OCI-LY7 (cell line): ENCODE results near the gene GRIK1. TPM values are rescaled to one million over a fixed set of nuclear protein-coding genes. Genes with fewer than 3 reads are reported as not detected.

Source experiments
- BruUV-seq: library from RNA; stranded (reverse); fragments of 400-500 nt; replicated peaks from 2 replicates; lab custom pipeline; 2021; lab: Mats Ljungman, UMichigan
- CTCF ChIA-PET: fragments of 300-600 bp; sonication (Branson Sonifier 250); formaldehyde crosslinking; loops from one replicate; lab custom pipeline; 2022; ENCODE audit warnings: antibody characterized with exemption; ENCODE audit not compliant: unreplicated experiment; lab: Charles Lee
- POLR2A ChIA-PET: fragments of 300-600 bp; sonication (Branson Sonifier 250); formaldehyde crosslinking; loops from one replicate; lab custom pipeline; 2022; ENCODE audit warnings: antibody characterized with exemption; lab: Charles Lee
- DNase-seq: peaks from one replicate; pipeline ENCODE4 v3.0.0-alpha.2; 2015; ENCODE audit warnings: low spot score
- H2AFZ ChIP-seq: fragments of 200-600 bp; sonication (generic), shearing (Covaris generic); 2 replicates; pipeline ENCODE4 v1.6.1; 2014; ENCODE audit warnings: mild to moderate bottlenecking, antibody characterized with exemption, low read length, moderate library complexity
- H3K27ac ChIP-seq: fragments of 200-600 bp; sonication (generic); 2 replicates; pipeline ENCODE4 v1.5.1; 2014; ENCODE audit warnings: mixed run types, low read depth, mild to moderate bottlenecking, moderate library complexity, low read length, inconsistent platforms; ENCODE audit not compliant: poor library complexity, severe bottlenecking
- H3K36me3 ChIP-seq: fragments of 200-600 bp; sonication (generic); 2 replicates; pipeline ENCODE4 v1.6.1; 2014; ENCODE audit warnings: mild to moderate bottlenecking, antibody characterized with exemption, low read length, moderate library complexity, mixed read lengths; ENCODE audit not compliant: insufficient read depth
- H3K4me1 ChIP-seq: fragments of 200-600 bp; sonication (generic); 2 replicates; pipeline ENCODE4 v1.5.1; 2014; ENCODE audit warnings: mild to moderate bottlenecking, low read length; ENCODE audit not compliant: insufficient read depth, poor library complexity, severe bottlenecking
- H3K4me2 ChIP-seq: fragments of 200-600 bp; sonication (generic); 2 replicates; pipeline ENCODE4 v1.6.1; 2014; ENCODE audit warnings: mild to moderate bottlenecking, low read length
- H3K4me3 ChIP-seq: fragments of 200-600 bp; sonication (generic); 2 replicates; pipeline ENCODE4 v1.5.1; 2014; ENCODE audit warnings: mild to moderate bottlenecking, low read depth, low read length; ENCODE audit not compliant: poor library complexity, severe bottlenecking
- H3K79me2 ChIP-seq: fragments of 200-600 bp; sonication (generic); 2 replicates; pipeline ENCODE4 v1.6.1; 2016; ENCODE audit warnings: low read depth, mild to moderate bottlenecking, low read length, moderate library complexity, mixed read lengths; ENCODE audit not compliant: insufficient read depth
- H3K9me2 ChIP-seq: fragments of 200-600 bp; sonication (generic); 2 replicates; pipeline ENCODE4 v1.6.1; 2016; ENCODE audit warnings: mild to moderate bottlenecking, low read length, mixed read lengths; ENCODE audit not compliant: insufficient read depth
- H3K9me3 ChIP-seq: fragments of 200-600 bp; sonication (generic); 2 replicates; pipeline ENCODE4 v1.6.1; 2014; ENCODE audit warnings: mild to moderate bottlenecking, mixed run types, low read length, mixed read lengths
- H4K20me1 ChIP-seq: fragments of 200-600 bp; sonication (generic); 2 replicates; pipeline ENCODE4 v1.6.1; 2014; ENCODE audit warnings: mild to moderate bottlenecking, antibody characterized with exemption, low read length, moderate library complexity, mixed read lengths; ENCODE audit not compliant: insufficient read depth
- EZH2phosphoT487 ChIP-seq: fragments of 200-600 bp; sonication (generic); IDR thresholded peaks from 2 replicates; pipeline ENCODE4 v1.6.1; 2018; ENCODE audit warnings: low read depth, borderline replicate concordance, mild to moderate bottlenecking, mixed run types, antibody characterized with exemption, low read length, moderate library complexity, mixed read lengths
- intact Hi-C: fragments of 100-400 bp; cut with micrococcal nuclease; formaldehyde crosslinking; loops from one replicate; pipeline ENCODE4 v1.10.0; 2022; ENCODE audit not compliant: unreplicated experiment
- total RNA-seq, 2 experiments: library from RNA; depleted of rRNA in 1 of 2; stranded (reverse); fragments of >200 nt in 1 of 2; shearing (Covaris generic) in 1 of 2; gene quantifications; 2 replicates each; pipeline ENCODE4 v1.2.3, GENCODE V29; 2014 to 2022
- TF ChIP-seq, protein P1 (sequence below): fragments of 200-600 bp; sonication (generic); conservative IDR thresholded peaks from 2 replicates; pipeline ENCODE4 v1.5.1; 2014; ENCODE audit warnings: mild to moderate bottlenecking, antibody characterized with exemption, low read length, moderate library complexity, mixed read lengths

The GRIK1 gene
- total RNA-seq, 2 experiments from 2014 or later = 4.1 TPM; not detected in 1

DNA sequence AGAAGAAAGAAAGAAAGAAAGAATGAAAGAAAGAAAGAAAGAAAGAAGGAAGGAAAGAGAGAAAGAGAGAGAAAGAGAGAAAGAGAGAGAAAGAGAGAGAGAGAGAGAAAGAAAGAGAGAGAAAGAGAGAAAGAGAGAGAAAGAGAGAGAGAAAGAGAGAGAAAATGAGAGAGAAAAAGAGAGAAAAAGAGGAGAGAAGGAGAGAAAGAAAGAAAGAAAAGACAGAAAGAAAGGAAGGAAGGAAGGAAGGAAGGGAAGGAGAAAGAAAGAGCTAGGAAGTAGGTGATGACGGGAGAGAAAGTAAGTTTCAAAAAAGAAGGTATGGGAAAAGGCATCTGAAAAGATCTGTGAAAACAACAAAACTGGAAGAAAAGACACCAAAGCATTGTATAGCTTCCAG is 72.0 kb downstream of the GRIK1 start:
- Histone ChIP-seq H4K20me1 (no peaks in the 10 kb centered on the region), H3K27ac (no peak overlapping the region), H3K4me2 (no peak overlapping the region), H3K4me3 (no peak overlapping the region), H3K36me3 (no peaks in the 10 kb centered on the region), H3K9me3 (no peaks in the 10 kb centered on the region), H3K79me2 (no peaks in the 10 kb centered on the region), H3K9me2 (no peaks in the 10 kb centered on the region), H2AFZ (no peak overlapping the region), H3K4me1 (no peaks in the 10 kb centered on the region)
- TF ChIP-seq, protein P1, sequence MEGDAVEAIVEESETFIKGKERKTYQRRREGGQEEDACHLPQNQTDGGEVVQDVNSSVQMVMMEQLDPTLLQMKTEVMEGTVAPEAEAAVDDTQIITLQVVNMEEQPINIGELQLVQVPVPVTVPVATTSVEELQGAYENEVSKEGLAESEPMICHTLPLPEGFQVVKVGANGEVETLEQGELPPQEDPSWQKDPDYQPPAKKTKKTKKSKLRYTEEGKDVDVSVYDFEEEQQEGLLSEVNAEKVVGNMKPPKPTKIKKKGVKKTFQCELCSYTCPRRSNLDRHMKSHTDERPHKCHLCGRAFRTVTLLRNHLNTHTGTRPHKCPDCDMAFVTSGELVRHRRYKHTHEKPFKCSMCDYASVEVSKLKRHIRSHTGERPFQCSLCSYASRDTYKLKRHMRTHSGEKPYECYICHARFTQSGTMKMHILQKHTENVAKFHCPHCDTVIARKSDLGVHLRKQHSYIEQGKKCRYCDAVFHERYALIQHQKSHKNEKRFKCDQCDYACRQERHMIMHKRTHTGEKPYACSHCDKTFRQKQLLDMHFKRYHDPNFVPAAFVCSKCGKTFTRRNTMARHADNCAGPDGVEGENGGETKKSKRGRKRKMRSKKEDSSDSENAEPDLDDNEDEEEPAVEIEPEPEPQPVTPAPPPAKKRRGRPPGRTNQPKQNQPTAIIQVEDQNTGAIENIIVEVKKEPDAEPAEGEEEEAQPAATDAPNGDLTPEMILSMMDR = no peak
- TF ChIP-seq EZH2phosphoT487 = no peak
- DNase-seq = no peak
- ChIA-PET CTCF (no interaction called here), POLR2A (interaction anchor here (1.7 kb wide), 1 partner anchor 20 kb away, joined by 4 read pairs; no protein-coding TSS in a partner anchor)
- intact Hi-C loops = no loop called here
- BruUV-seq = no TSS peak

DNA sequence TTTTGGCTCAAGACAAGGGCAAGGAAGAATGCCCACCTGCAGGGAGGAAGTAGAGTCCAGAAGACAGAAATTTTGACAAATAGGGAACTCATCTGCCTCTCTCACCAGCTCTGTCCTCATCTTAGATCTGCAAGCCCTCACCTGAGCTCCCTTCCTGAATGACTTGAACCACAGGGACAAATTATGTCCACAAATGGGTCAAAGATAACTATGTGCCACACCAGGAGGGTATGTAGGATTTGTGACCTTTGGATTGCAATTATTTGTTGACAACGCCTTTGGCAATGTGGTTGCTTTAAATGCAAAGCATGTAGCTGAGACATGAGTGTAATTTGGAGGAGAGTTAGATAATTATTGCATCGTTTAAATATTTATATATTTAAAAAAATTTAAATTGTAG is 79.5 kb downstream of the GRIK1 start:
- CTCF ChIA-PET = no interaction called here
- Histone ChIP-seq H3K9me3 (no peaks in the 10 kb centered on the region), H3K79me2 (no peaks in the 10 kb centered on the region), H3K4me1 (no peaks in the 10 kb centered on the region), H3K9me2 (no peaks in the 10 kb centered on the region), H2AFZ (no peak overlapping the region), H3K36me3 (no peaks in the 10 kb centered on the region), H3K4me2 (no peak overlapping the region), H4K20me1 (no peaks in the 10 kb centered on the region), H3K4me3 (no peak overlapping the region), H3K27ac (no peak overlapping the region)
- no TSS peak for BruUV-seq
- POLR2A ChIA-PET = no interaction called here
- no peak for DNase-seq
- TF ChIP-seq, protein P1 = no peak
- no peak for TF ChIP-seq EZH2phosphoT487
- intact Hi-C loops = no loop called here

DNA sequence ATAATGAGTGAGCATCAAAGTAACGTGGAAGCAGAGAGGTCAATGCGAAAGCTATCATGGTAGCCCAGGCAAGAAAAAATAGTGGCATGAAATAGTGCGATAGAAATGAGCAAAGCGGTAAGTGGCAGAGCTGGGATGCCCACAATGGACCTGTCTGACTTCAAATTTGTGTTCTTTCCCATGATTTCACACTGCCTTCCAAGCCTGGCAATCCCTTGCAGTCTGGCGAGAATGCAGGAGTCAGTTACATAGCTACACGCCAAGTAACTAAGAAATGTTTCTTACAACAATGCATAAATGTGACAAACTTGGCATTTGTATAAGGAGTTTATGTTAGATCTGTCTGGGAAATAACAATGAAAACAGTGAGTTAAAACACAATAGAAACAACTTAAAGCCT is 82.6 kb downstream of the GRIK1 start:
- no peaks in the 10 kb centered on the region for H3K9me3 ChIP-seq
- H3K4me1 ChIP-seq = no peaks in the 10 kb centered on the region
- no peak overlapping the region for H2AFZ ChIP-seq
- no peak overlapping the region for H3K4me2 ChIP-seq
- ChIA-PET POLR2A (interaction anchor here (1.9 kb wide), 1 partner anchor 15 kb away, joined by 6 read pairs; no protein-coding TSS in a partner anchor), CTCF (no interaction called here)
- no peaks in the 10 kb centered on the region for H3K79me2 ChIP-seq
- H3K27ac ChIP-seq = no peak overlapping the region
- TF ChIP-seq, protein P1 = no peak
- TF ChIP-seq EZH2phosphoT487 = no peak
- H3K4me3 ChIP-seq = no peak overlapping the region
- no peaks in the 10 kb centered on the region for H3K9me2 ChIP-seq
- intact Hi-C loops = no loop called here
- BruUV-seq = no TSS peak
- H3K36me3 ChIP-seq = no peaks in the 10 kb centered on the region
- no peak for DNase-seq
- no peaks in the 10 kb centered on the region for H4K20me1 ChIP-seq
